HepG2 (cell line): ENCODE measurements around the gene SUPT6H. TPM values are rescaled to one million over a fixed set of nuclear protein-coding genes. Genes with fewer than 3 reads are reported as not detected.

Source experiments
- CAMTA2 ChIP-seq: sonication (generic); formaldehyde crosslinking; IDR thresholded peaks from 2 replicates; pipeline ENCODE4 v1.4.0; 2020; ENCODE audit warnings: mild to moderate bottlenecking, missing genetic modification reagents, borderline replicate concordance
- EEA1 ChIP-seq: sonication (generic); formaldehyde crosslinking; IDR thresholded peaks from 2 replicates; pipeline ENCODE4 v1.5.1; 2020; ENCODE audit warnings: mild to moderate bottlenecking, missing genetic modification reagents, borderline replicate concordance
- KDM3A ChIP-seq: IDR thresholded peaks from 2 replicates; pipeline ENCODE4 v1.6.1; 2018; ENCODE audit warnings: low read depth, missing compliant biosample characterization
- KLF6 ChIP-seq: IDR thresholded peaks from 2 replicates; pipeline ENCODE4 v1.8.0; 2016; ENCODE audit warnings: missing biosample characterization, missing genetic modification reagents
- MTF1 ChIP-seq: sonication (generic); formaldehyde crosslinking; IDR thresholded peaks from 2 replicates; pipeline ENCODE4 v1.5.0; 2020; ENCODE audit warnings: missing genetic modification reagents
- PRMT3 ChIP-seq: sonication (generic); formaldehyde crosslinking; IDR thresholded peaks from 2 replicates; pipeline ENCODE4 v1.8.1; 2022; ENCODE audit warnings: low read depth, mild to moderate bottlenecking, moderate library complexity, missing genetic modification reagents, borderline replicate concordance
- RXRA ChIP-seq: sonication (generic); formaldehyde crosslinking; IDR thresholded peaks from 2 replicates; pipeline ENCODE4 v1.5.1; 2020; ENCODE audit warnings: missing genetic modification reagents
- SNAI1 ChIP-seq: sonication (generic); formaldehyde crosslinking; IDR thresholded peaks from 2 replicates; pipeline ENCODE4 v1.5.0; 2020; ENCODE audit warnings: mild to moderate bottlenecking, missing genetic modification reagents, borderline replicate concordance
- ZBTB7A ChIP-seq: sonication (generic); formaldehyde crosslinking; IDR thresholded peaks from 2 replicates; pipeline ENCODE4 v1.8.0; 2022; ENCODE audit warnings: mild to moderate bottlenecking, missing genetic modification reagents
- ZFP36 ChIP-seq: fragments of 150-350 bp; IDR thresholded peaks from 2 replicates; pipeline ENCODE4 v1.6.1; 2018; ENCODE audit warnings: borderline replicate concordance, low read length, low read depth; ENCODE audit not compliant: partially characterized antibody
- ZFP36L2 ChIP-seq: sonication (generic); formaldehyde crosslinking; IDR thresholded peaks from 2 replicates; pipeline ENCODE4 v1.4.0; 2020; ENCODE audit warnings: missing genetic modification reagents
- ZNF230 ChIP-seq: sonication (generic); formaldehyde crosslinking; IDR thresholded peaks from 2 replicates; pipeline ENCODE4 v1.4.0; 2020; ENCODE audit warnings: mild to moderate bottlenecking, missing genetic modification reagents
- ZNF235 ChIP-seq: sonication (generic); formaldehyde crosslinking; IDR thresholded peaks from 2 replicates; pipeline ENCODE4 v1.8.1; 2023; ENCODE audit warnings: mild to moderate bottlenecking, missing genetic modification reagents, borderline replicate concordance
- ZNF350 ChIP-seq: sonication (generic); formaldehyde crosslinking; IDR thresholded peaks from 2 replicates; pipeline ENCODE4 v1.4.0; 2020; ENCODE audit warnings: mild to moderate bottlenecking, low read depth, missing genetic modification reagents, borderline replicate concordance
- polyA plus RNA-seq, 8 experiments: library from polyadenylated mRNA; depleted of rRNA in 3 of 8; stranded (reverse) in 7 of 8; unstranded in 1 of 8; fragments of >200 nt; fragmentation: Illumina TruSeq in 4 of 8; extraction: Trizol in 4 of 8; gene quantifications; 2 replicates each; pipeline versions ENCODE4 v1.2.1 to v1.2.3, GENCODE V29; 2011 to 2016; ENCODE audit warnings: low read depth in 4 of 8, missing spikeins in 1 of 8, mixed read lengths in 1 of 8; ENCODE audit not compliant: insufficient read depth in 1 of 8
- total RNA-seq, 5 experiments: library from RNA; depleted of rRNA; stranded (reverse); fragments of >200 nt; fragmentation: Illumina TruSeq; extraction: Trizol; gene quantifications; 2 replicates each; pipeline ENCODE4 v1.2.3, GENCODE V29; 2016; ENCODE audit warnings: low read depth in 1 of 5
- TF ChIP-seq, protein P1 (sequence below): sonication (generic); formaldehyde crosslinking; IDR thresholded peaks from 2 replicates; pipeline ENCODE4 v1.8.1; 2022; ENCODE audit warnings: low read depth, mild to moderate bottlenecking, missing genetic modification reagents
- TF ChIP-seq, protein P2 (sequence below): sonication (generic); formaldehyde crosslinking; IDR thresholded peaks from 2 replicates; pipeline ENCODE4 v1.9.0; 2021; ENCODE audit warnings: missing genetic modification reagents, borderline replicate concordance
- TF ChIP-seq, protein P3 (sequence below): sonication (generic); formaldehyde crosslinking; IDR thresholded peaks from 2 replicates; pipeline ENCODE4 v1.5.0; 2020; ENCODE audit warnings: missing genetic modification reagents
- TF ChIP-seq, protein P4 (sequence below): sonication (generic); formaldehyde crosslinking; IDR thresholded peaks from 2 replicates; pipeline ENCODE4 v1.5.0; 2020; ENCODE audit warnings: missing genetic modification reagents, mild to moderate bottlenecking, borderline replicate concordance
- TF ChIP-seq, protein P5 (sequence below): IDR thresholded peaks from 2 replicates; pipeline ENCODE4 v1.6.1; 2016; ENCODE audit warnings: control low read depth

The SUPT6H gene
- total and polyA plus RNA-seq, 2 of the 13 experiments (the other 11 are each of a cell fraction or from before 2014, with no cell fraction given) = 32.7 to 39.9 TPM

DNA sequence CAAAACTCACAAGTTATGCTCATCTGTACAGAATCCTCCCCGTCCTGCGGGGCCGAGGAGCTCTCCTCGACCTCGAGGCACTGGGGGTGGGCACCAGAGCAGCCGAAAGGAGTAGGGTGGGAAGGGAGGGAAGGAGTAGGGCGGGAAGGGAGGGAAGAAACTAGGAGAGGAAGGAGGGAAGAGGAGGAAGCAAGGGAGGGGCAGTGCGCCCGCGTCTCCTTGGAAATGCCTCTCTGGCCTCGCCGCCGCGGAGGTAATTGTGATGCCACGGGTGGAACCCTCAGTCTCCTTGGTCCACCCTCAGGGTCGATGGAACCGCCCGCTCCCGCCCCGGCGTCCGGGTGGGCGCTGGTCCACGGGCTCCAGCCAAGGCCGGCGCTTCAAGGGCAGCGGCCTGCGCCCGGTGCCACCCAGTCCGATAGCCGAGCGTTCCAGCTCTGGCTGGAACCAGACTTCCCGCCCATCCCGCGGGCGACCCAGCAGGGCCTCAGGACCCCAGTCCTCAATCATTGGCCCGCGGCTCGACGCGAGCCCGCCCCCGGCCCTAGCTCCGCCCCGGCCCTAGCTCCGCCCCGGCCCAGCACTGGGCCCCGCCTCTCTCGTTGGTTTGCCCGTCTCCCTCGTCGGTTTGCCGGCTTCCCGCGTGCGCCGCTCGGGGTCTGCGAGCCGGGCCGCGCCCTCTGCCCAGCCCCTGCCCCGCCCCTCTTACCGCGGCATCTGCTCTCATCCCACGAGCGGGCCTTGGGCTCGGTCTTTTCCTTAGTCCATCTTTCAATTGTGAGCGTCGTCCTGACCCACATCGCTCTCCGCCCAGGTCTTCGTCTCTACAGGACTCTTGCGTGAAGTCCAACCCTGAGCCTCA lies 49.1 kb downstream of the SUPT6H start (continued):
- TF ChIP-seq EEA1 (CRISPR knock-in tag) (no peak; the same call in 1 of the 2 replicates), MTF1 (CRISPR knock-in tag) (no peak), ZNF230 (CRISPR knock-in tag) (no peak; the same call in 1 of the 2 replicates), KDM3A (CRISPR knock-in tag) (no peak; the same call in 1 of the 2 replicates), PRMT3 (no peak), SNAI1 (CRISPR knock-in tag) (peak; percentile 89; the same call in 1 of the 2 replicates), ZNF350 (CRISPR knock-in tag) (no peak), ZFP36L2 (CRISPR knock-in tag) (no peak), ZNF235 (CRISPR knock-in tag) (0 out of 2 replicates have a peak, but pooled peaks have one; percentile 51), RXRA (CRISPR knock-in tag) (no peak; the same call in 1 of the 2 replicates), ZFP36 (no peak), KLF6 (CRISPR knock-in tag) (peak; percentile 66; the same call in 1 of the 2 replicates), CAMTA2 (CRISPR knock-in tag) (no peak), ZBTB7A (CRISPR knock-in tag) (peak; percentile 49; the same call in 1 of the 2 replicates)
- TF ChIP-seq, protein P1, sequence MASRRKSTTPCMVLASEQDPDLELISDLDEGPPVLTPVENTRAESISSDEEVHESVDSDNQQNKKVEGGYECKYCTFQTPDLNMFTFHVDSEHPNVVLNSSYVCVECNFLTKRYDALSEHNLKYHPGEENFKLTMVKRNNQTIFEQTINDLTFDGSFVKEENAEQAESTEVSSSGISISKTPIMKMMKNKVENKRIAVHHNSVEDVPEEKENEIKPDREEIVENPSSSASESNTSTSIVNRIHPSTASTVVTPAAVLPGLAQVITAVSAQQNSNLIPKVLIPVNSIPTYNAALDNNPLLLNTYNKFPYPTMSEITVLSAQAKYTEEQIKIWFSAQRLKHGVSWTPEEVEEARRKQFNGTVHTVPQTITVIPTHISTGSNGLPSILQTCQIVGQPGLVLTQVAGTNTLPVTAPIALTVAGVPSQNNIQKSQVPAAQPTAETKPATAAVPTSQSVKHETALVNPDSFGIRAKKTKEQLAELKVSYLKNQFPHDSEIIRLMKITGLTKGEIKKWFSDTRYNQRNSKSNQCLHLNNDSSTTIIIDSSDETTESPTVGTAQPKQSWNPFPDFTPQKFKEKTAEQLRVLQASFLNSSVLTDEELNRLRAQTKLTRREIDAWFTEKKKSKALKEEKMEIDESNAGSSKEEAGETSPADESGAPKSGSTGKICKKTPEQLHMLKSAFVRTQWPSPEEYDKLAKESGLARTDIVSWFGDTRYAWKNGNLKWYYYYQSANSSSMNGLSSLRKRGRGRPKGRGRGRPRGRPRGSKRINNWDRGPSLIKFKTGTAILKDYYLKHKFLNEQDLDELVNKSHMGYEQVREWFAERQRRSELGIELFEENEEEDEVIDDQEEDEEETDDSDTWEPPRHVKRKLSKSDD (CRISPR knock-in tag) = no peak
- TF ChIP-seq, protein P2, sequence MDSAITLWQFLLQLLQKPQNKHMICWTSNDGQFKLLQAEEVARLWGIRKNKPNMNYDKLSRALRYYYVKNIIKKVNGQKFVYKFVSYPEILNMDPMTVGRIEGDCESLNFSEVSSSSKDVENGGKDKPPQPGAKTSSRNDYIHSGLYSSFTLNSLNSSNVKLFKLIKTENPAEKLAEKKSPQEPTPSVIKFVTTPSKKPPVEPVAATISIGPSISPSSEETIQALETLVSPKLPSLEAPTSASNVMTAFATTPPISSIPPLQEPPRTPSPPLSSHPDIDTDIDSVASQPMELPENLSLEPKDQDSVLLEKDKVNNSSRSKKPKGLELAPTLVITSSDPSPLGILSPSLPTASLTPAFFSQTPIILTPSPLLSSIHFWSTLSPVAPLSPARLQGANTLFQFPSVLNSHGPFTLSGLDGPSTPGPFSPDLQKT = no peak
- TF ChIP-seq, protein P3, sequence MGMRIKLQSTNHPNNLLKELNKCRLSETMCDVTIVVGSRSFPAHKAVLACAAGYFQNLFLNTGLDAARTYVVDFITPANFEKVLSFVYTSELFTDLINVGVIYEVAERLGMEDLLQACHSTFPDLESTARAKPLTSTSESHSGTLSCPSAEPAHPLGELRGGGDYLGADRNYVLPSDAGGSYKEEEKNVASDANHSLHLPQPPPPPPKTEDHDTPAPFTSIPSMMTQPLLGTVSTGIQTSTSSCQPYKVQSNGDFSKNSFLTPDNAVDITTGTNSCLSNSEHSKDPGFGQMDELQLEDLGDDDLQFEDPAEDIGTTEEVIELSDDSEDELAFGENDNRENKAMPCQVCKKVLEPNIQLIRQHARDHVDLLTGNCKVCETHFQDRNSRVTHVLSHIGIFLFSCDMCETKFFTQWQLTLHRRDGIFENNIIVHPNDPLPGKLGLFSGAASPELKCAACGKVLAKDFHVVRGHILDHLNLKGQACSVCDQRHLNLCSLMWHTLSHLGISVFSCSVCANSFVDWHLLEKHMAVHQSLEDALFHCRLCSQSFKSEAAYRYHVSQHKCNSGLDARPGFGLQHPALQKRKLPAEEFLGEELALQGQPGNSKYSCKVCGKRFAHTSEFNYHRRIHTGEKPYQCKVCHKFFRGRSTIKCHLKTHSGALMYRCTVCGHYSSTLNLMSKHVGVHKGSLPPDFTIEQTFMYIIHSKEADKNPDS (CRISPR knock-in tag) = no peak
- TF ChIP-seq, protein P4, sequence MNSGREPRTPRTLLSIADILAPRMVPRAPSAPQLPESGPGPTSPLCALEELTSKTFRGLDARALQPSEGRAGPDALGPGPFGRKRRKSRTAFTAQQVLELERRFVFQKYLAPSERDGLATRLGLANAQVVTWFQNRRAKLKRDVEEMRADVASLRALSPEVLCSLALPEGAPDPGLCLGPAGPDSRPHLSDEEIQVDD = no peak
- TF ChIP-seq, protein P5, sequence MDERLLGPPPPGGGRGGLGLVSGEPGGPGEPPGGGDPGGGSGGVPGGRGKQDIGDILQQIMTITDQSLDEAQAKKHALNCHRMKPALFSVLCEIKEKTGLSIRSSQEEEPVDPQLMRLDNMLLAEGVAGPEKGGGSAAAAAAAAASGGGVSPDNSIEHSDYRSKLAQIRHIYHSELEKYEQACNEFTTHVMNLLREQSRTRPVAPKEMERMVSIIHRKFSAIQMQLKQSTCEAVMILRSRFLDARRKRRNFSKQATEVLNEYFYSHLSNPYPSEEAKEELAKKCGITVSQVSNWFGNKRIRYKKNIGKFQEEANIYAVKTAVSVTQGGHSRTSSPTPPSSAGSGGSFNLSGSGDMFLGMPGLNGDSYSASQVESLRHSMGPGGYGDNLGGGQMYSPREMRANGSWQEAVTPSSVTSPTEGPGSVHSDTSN = no peak
